Measurements from ENCODE around the gene FILIP1L.

FILIP1L gene

DNA sequence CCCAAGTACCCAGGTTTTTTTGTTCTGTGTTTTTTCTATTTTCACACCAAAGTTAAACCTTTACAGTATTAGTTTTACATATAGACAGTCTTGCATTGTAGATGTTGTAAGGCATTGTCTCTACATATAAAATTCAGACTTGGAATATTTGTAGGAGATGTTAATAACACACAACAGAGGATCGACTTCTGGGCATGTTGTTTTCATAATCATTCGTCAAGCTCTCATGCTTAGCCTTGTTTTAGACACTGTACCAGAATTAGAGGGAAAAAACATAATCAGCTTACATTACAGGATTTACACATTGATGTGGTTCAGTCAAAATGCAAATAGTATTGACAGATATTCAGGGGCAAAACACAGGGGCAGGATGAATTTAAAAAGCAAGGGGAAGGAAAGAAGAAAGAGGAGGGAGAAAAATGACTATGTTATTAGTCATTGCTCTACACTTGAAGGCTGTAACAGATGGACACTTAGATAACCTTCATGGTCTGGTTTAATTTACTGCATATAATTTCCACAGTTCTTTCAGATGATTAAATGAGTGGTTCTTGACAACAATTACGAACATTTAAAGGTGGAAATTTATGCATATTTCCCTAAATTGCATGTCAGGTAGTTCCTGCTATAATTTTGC, 289.2 kb downstream of the FILIP1L start:
- TF ChIP-seq GATA3 (IDR thresholded peaks at IDR 0.05; ENCODE audit: low read depth, low read length) (0 out of 2 replicates have a peak, but pooled peaks have one; percentile 26), GATA2 (IDR thresholded peaks at IDR 0.05; ENCODE audit: low read depth, low read length) (no peak)

DNA sequence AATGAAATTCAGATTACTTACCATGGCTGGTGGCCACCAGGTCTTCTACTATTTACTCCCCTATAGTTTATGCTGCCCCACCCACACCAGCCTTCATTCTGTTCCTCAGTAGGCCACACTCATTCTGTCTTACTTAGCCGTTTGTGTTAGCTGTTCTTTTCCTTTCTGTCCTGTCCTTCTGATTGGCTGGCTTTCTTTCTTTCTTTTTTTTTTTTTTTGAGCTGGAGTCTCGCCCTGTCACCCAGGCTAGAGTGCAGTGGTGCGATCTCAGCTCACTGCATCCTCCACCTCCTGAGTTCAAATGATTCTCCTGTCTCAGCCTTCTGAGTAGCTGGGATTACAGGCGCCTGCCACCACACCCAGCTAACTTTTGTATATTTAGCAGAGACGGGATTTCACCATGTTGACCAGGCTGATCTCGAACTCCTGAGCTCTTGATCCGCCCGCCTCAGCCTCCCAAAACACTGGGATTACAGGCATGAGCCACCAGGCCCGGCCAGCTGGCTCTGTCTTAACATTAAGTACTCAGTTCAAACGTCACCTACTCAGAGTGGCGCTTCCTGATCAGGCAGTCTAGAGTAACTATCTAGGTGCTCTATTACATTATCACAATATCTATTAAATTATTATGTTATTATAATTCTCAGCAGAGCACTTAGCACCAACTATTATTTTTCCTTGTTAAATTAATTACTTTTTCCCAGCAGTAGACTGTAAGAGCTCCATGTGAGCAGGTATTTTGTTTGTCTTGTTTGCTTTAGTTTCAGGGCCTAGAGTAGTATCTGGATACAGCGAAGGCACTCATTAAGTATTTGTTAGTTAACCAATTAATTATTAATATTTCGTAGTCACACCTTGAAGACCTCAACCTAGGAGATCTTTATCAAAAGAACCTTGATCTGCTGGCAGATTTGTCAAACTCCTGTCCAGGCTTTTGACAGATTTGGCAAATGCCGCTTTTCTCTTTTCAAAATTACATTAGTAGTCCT, 290.3 kb downstream of the FILIP1L start:
- TF ChIP-seq GATA2 (IDR thresholded peaks at IDR 0.05; ENCODE audit: low read depth, low read length) = no peak
- no peak for TF ChIP-seq GATA3 (IDR thresholded peaks at IDR 0.05; ENCODE audit: low read depth, low read length)

DNA sequence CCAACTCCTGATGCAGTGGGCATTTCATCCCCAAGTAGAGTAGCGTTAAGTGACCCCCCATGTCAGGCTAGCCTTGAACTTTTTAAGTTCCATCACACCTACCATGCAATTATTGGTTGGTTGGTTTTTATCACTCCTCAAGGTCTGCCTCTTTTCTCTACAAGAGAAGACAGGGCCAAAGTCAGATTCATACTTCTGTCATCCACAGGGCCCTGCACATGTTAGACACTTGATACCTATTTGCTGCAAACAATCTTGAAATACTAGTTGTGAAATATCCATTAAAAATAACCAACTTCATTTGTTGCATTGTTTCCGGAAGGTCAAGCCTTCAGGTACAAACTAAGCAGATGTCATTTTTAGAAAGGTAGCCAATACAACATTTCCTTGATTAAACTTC, 295.5 kb downstream of the FILIP1L start:
- TF ChIP-seq GATA2 (IDR thresholded peaks at IDR 0.05; ENCODE audit: low read depth, low read length) (no peak), GATA3 (IDR thresholded peaks at IDR 0.05; ENCODE audit: low read depth, low read length) (no peak)

DNA sequence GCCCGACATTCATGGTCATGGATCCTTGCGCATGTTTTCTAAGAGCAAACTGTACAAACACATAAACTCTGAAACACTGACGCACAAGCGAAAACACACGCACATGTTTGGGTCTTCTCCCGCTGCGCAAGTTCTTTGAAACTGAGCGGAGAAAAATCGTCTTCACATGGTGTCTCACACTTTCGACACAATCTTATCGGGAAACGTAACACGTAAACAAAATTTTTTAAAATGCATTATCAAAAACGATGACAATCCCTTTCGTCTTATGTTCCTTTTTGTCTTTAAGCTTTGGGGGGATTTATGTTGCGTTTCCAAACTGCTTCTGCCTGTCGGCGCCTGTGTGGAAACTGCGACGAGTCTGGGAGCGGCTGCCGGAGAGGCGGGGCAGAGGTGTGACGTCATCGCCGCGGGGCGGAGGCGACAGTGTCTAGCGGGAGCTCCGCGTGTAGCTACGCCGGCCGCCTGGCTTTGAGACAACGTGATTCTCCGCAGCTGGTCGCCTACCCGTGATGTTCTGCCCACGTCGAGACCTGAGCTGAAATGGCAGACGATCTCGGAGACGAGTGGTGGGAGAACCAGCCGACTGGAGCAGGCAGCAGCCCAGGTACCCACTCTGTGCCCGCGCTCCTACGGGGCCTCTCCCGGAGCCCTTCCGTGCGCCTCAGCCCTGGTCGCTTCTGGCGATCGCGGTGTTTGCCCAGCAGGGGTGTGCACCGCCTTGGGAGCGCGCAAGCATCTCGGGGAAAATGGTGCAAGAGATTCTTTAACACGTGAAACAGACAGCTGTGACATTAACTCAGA, 296.7 kb downstream of the FILIP1L start, which contains the start of gene CMSS1:
Gene CMSS1, plus strand, starts transcription at position 426 of the 804 bp plus-strand sequence.
- TF ChIP-seq GATA3 (IDR thresholded peaks at IDR 0.05; ENCODE audit: low read depth, low read length) = no peak
- peak; percentile 57 for TF ChIP-seq GATA2 (IDR thresholded peaks at IDR 0.05; ENCODE audit: low read depth, low read length)

DNA sequence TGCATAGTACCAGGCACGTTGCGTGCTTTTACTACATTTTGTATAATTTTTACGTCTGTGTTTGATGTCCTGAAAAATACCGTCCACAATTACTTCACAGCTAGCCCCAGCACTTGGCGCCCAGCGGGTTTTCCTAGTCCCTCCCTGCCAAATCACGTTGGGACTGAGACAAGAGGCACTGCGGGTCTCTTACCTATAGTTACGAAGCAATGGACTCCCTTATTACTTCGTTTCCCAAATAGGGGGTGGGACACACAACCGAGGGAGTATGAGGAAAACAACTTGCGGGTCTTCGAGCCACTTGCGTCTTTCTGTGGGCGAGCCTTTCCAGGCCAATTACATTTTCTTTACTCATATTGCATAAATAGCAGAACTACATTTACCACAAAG, 297.3 kb downstream of the FILIP1L start:
- TF ChIP-seq GATA3 (IDR thresholded peaks at IDR 0.05; ENCODE audit: low read depth, low read length) (no peak), GATA2 (IDR thresholded peaks at IDR 0.05; ENCODE audit: low read depth, low read length) (no peak)

DNA sequence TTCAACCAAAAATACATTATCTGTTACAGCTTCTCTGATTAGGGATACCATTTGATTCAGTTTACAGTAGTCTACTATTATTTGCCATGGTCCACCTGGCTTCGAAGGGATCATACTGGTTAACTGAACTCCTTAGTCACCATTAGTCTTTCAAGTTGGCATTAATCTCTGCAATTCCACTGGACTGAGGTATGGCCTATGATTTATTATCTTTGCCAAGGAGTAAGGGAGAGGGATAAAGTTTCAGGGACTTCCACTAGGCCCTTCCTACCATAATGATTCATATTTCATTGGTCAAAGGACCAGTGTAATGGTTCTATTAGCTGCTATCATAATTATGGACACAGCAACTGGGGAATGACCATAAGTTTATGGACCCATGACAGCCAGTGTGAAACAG, 303.9 kb downstream of the FILIP1L start:
- no peak for TF ChIP-seq GATA3 (IDR thresholded peaks at IDR 0.05; ENCODE audit: low read depth, low read length)
- no peak for TF ChIP-seq GATA2 (IDR thresholded peaks at IDR 0.05; ENCODE audit: low read depth, low read length)

DNA sequence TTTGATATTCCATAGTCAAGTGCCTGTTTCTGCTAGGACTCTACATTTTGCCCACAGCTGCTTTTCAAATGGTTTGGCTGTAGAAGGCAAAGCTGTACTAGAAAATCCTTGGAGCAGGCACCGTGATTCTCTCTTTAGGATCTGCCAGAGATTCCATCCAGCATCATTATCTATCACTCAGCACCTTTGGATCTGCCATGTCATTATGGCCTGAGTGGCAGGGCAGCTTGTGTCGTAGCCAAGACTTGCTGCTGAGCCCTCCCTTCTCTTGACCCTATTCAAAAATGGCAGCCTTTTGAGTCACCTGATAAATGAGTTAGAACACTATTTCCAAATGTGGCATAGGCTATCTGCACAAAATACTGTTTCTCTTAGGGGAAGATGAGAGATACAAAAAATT, 304.7 kb downstream of the FILIP1L start:
- TF ChIP-seq GATA2 (IDR thresholded peaks at IDR 0.05; ENCODE audit: low read depth, low read length) = no peak
- TF ChIP-seq GATA3 (IDR thresholded peaks at IDR 0.05; ENCODE audit: low read depth, low read length) = no peak

DNA sequence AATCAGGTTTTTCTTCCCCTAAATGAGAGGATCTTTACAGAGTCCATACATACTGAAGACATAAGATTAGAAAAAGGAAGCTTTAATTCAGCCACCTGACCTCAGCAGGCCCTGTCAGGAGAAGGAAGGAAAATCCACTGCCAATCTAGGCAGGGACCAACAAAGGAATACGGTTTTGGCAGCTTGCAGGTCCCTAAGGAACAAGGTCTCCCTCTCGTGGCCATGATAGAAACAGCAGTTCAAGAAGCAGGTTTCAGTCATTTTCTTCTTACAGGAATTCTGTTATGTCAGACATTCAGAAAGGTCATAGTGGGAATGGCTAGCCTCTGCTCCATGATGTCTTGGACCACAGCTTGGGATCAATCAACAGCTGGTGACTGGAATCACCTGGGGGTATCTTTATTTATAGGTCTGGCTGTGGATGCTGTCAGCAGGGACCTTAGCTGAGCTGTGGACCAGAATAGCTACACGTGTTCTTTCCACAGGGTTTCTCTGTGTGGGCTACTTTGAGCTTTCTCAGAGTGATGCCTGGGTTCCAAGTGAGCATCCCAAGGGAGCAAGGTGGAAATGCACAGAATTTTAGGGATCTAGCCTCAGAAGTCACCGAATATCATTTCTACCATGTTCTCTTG, 306.0 kb downstream of the FILIP1L start:
- no peak for TF ChIP-seq GATA2 (IDR thresholded peaks at IDR 0.05; ENCODE audit: low read depth, low read length)
- no peak for TF ChIP-seq GATA3 (IDR thresholded peaks at IDR 0.05; ENCODE audit: low read depth, low read length)

DNA sequence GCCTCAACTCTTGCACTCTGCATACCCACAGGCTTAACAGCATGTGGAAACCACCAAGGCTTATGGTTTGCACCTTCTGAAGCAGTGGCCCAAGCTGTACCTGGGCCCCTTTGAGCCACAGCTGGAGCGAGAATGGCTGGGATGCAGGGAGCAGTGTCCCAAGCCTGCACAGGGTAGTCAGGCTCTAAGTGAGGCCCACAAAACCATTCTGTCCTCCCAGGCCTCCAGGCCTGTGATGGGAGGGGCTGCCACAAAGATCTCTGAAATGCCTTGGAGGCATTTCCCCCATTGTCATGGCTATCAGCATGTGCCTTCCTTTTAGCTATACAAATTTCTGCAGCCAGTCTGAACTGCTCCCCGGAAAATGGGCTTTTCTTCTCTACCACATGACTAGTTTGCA, 309.1 kb downstream of the FILIP1L start:
- TF ChIP-seq GATA2 (IDR thresholded peaks at IDR 0.05; ENCODE audit: low read depth, low read length) (no peak), GATA3 (IDR thresholded peaks at IDR 0.05; ENCODE audit: low read depth, low read length) (no peak)

DNA sequence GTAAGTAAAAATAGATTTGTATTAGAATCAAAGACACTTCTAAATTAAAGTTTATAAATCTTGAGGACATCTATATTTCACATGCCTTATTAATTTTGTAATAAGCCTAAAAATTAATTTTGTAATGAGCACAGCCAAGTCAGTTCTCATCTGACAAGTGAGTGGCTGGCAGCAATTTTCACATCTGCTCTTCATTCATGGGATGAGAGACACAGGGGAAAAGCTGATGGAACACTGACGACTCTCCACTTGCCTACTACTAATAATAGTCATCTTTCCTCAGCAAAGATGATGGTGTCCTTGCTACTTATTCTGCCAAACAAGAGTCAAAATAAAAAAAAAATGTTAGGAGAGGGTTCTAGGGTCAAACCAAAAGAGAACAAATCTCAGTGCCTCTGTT, 311.0 kb downstream of the FILIP1L start:
- TF ChIP-seq GATA3 (IDR thresholded peaks at IDR 0.05; ENCODE audit: low read depth, low read length) (no peak), GATA2 (IDR thresholded peaks at IDR 0.05; ENCODE audit: low read depth, low read length) (no peak)

DNA sequence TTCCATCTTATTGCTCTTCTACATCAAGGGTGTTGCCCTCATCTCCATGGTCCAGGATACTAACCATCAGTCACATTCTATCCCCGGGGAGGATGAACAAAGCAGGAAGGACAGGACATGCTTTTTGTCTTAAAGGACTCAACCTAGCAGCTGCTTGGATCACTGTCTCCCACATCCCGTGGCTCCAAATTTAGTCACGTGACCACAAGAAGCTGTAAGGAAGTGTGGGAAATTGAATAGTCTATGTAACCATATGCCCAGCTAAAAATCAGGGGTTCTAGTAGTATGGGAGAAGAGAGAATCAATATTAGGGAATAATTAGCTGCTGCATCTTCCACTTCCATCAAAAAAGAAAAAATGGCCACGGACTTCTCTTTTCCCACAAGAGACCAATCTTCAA, 314.9 kb downstream of the FILIP1L start:
- no peak for TF ChIP-seq GATA2 (IDR thresholded peaks at IDR 0.05; ENCODE audit: low read depth, low read length)
- TF ChIP-seq GATA3 (IDR thresholded peaks at IDR 0.05; ENCODE audit: low read depth, low read length) = no peak

DNA sequence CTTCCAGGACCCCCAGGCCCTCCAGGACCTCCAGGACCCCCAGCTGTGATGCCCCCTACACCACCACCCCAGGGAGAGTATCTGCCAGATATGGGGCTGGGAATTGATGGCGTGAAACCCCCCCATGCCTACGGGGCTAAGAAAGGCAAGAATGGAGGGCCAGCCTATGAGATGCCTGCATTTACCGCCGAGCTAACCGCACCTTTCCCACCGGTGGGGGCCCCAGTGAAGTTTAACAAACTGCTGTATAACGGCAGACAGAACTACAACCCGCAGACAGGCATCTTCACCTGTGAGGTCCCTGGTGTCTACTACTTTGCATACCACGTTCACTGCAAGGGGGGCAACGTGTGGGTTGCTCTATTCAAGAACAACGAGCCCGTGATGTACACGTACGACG, 318.7 kb downstream of the FILIP1L start:
- no peak for TF ChIP-seq GATA3 (IDR thresholded peaks at IDR 0.05; ENCODE audit: low read depth, low read length)
- no peak for TF ChIP-seq GATA2 (IDR thresholded peaks at IDR 0.05; ENCODE audit: low read depth, low read length)

DNA sequence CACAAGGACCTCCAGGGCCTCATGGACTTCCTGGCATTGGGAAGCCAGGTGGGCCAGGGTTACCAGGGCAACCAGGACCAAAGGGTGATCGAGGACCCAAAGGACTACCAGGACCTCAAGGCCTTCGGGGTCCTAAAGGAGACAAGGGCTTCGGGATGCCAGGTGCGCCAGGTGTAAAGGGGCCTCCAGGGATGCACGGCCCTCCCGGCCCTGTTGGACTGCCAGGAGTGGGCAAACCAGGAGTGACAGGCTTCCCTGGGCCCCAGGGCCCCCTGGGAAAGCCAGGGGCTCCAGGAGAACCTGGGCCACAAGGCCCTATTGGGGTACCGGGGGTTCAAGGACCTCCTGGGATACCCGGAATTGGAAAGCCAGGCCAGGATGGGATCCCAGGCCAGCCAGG, 319.8 kb downstream of the FILIP1L start:
- no peak for TF ChIP-seq GATA3 (IDR thresholded peaks at IDR 0.05; ENCODE audit: low read depth, low read length)
- no peak for TF ChIP-seq GATA2 (IDR thresholded peaks at IDR 0.05; ENCODE audit: low read depth, low read length)

Data from SH-SY5Y (cell line).